HFFc6 (cell line): ENCODE data around the gene SBF2. TPM values are rescaled to one million over a fixed set of nuclear protein-coding genes. Genes with fewer than 3 reads are reported as not detected.
"Not testable (repeated sequence)": the region's sequence is repeated elsewhere in the genome, so short reads cannot be mapped to it uniquely, and the experiment has no call there.

Source experiments
- DNase-seq: peaks from one replicate; pipeline ENCODE4 v3.0.0-alpha.2; 2018
- H3K27ac Mint-ChIP-seq: 2 replicates; pipeline ENCODE4 v1.8.0; 2020; ENCODE audit warnings: mild to moderate bottlenecking, mixed read lengths
- H3K27me3 Mint-ChIP-seq: 2 replicates; pipeline ENCODE4 v1.8.0; 2021; ENCODE audit warnings: mild to moderate bottlenecking, moderate library complexity, mixed read lengths; ENCODE audit not compliant: insufficient read depth
- H3K36me3 Mint-ChIP-seq: 2 replicates; pipeline ENCODE4 v1.8.0; 2021; ENCODE audit warnings: low read depth, mixed read lengths
- H3K4me1 Mint-ChIP-seq: 2 replicates; pipeline ENCODE4 v1.8.0; 2020; ENCODE audit warnings: low read depth, mixed read lengths
- H3K4me3 Mint-ChIP-seq: 2 replicates; pipeline ENCODE4 v1.8.0; 2020; ENCODE audit warnings: mild to moderate bottlenecking, moderate library complexity, mixed read lengths
- H3K9me3 Mint-ChIP-seq: 2 replicates; pipeline ENCODE4 v1.8.0; 2020; ENCODE audit warnings: mild to moderate bottlenecking, mixed read lengths
- total RNA-seq, 6 experiments: library from RNA; stranded (reverse); fragmentation: NEBNext Ultra II Directional; extraction: Animal tissue kit (Norgen Biotek cat#: 25700); gene quantifications; 2 replicates in 1 of 6; 3 replicates in 5 of 6; pipeline ENCODE4 v1.2.3, GENCODE V29; 2021
- TF ChIP-seq, protein P1 (sequence below): fragments of 200-600 bp; sonication (generic); IDR thresholded peaks from 2 replicates; pipeline ENCODE4 v1.5.0; 2021; ENCODE audit warnings: antibody characterized with exemption, mild to moderate bottlenecking

The SBF2 gene
- total RNA-seq, 6 experiments from 2014 or later, result 25.2 to 36.0 (median 30.7) TPM

DNA sequence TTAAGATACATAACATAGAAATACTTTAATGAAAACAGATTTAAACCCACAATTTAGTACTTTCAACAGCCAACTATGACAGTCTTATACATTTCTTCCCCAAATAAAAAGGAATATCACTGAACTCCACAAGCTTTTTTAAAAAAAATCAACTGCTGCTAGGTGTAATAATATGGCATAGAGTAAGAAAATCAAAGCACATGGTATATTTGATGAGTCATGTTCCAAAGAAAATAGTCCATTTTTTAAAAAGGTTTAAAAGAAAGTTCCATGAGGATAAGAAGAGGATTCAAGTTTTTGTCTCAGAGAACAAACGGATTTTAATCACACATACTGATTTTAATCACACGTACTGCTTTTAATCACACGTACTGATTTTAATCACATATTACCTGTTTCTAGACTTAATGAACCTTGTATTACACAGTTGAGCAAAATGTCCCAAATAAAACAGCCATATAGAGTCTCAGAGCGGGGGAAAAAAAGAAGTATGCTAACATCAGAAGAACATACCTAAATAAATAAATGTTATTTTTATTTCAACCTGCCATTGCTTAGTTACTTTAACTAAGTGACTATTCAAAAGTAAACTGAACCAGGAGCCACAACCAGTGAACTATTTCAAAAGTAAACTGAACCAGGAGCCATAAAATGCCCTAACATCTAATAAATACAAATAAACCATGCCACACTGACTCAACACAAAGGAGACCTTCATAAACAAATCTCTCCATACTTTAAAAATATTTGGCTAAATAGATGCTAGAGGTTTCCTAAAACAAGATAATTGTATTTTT is 198.4 kb downstream of the SBF2 start:
- no peak for DNase-seq
- no peak overlapping the region for H3K4me3 Mint-ChIP-seq
- H3K27me3 Mint-ChIP-seq, result no peaks in the 10 kb centered on the region
- peaks cover 29% of the 10 kb centered on the region for H3K36me3 Mint-ChIP-seq
- H3K9me3 Mint-ChIP-seq, result peaks cover 10% of the 10 kb centered on the region; the same call in 1 of the 2 replicates
- TF ChIP-seq, protein P1, sequence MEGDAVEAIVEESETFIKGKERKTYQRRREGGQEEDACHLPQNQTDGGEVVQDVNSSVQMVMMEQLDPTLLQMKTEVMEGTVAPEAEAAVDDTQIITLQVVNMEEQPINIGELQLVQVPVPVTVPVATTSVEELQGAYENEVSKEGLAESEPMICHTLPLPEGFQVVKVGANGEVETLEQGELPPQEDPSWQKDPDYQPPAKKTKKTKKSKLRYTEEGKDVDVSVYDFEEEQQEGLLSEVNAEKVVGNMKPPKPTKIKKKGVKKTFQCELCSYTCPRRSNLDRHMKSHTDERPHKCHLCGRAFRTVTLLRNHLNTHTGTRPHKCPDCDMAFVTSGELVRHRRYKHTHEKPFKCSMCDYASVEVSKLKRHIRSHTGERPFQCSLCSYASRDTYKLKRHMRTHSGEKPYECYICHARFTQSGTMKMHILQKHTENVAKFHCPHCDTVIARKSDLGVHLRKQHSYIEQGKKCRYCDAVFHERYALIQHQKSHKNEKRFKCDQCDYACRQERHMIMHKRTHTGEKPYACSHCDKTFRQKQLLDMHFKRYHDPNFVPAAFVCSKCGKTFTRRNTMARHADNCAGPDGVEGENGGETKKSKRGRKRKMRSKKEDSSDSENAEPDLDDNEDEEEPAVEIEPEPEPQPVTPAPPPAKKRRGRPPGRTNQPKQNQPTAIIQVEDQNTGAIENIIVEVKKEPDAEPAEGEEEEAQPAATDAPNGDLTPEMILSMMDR, result no peak
- peaks cover 15% of the 10 kb centered on the region for H3K4me1 Mint-ChIP-seq
- peak overlapping the region; percentile 36; the same call in 1 of the 2 replicates for H3K27ac Mint-ChIP-seq

DNA sequence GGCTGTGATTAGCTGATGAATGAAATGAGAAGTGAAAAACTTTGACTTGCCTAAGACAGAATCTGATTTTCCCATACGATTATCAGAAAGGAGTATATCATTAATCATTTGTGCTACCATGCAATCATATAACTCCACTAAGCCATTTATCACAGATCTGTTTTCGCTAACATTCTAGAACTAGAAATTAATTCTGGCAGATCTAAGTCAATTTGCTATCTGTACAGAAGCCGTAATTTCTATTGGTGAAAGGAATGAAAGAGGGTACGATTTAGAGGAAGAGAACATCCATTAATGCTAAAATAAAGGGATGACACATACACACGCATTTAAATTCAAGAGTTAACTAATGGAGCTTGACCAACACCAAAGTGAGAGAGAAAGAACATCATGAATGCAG is 201.6 kb downstream of the SBF2 start:
- H3K36me3 Mint-ChIP-seq, result no peaks in the 10 kb centered on the region; the same call in 1 of the 2 replicates
- H3K9me3 Mint-ChIP-seq, result no peaks in the 10 kb centered on the region
- peaks cover 15% of the 10 kb centered on the region for H3K4me1 Mint-ChIP-seq
- no peak overlapping the region for H3K27ac Mint-ChIP-seq
- H3K4me3 Mint-ChIP-seq, result no peak overlapping the region
- no peak for DNase-seq
- TF ChIP-seq, protein P1, result no peak
- H3K27me3 Mint-ChIP-seq, result no peaks in the 10 kb centered on the region

DNA sequence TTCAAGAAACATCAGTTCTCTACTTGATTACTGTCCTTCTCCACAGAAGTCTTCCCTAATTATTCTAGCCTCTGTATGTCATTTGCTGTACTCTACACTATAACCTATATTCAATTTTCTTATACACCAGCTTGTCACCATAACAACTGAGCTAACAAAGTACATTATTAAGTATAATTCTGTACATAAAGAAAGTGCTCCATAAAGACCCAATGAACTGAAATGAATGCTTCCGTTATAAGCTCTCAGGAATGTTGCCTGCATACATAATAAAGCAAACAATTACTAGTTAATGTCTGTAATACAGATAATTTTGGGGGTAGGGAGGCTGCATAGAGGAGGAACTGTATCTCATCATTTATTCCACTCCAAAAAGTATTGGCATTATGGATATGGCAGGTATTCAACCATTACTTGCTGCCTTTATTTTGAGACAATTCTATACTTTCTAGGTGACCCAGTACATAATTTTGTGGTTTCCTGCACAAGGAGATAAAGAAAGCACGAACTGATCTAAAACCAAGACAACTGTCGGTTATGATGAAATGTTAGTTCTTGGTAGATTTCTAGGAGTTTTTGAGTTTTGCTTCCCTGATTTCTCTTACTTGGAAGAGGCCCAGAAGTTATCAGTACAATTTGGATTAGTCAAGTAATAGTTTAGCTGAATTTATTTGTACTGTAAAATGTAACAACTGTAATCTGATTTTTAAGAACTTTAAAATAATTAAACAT is 202.5 kb downstream of the SBF2 start:
- H3K27me3 Mint-ChIP-seq, result no peaks in the 10 kb centered on the region
- no peaks in the 10 kb centered on the region; the same call in 1 of the 2 replicates for H3K36me3 Mint-ChIP-seq
- no peaks in the 10 kb centered on the region for H3K9me3 Mint-ChIP-seq
- H3K27ac Mint-ChIP-seq, result no peak overlapping the region
- peaks cover 23% of the 10 kb centered on the region for H3K4me1 Mint-ChIP-seq
- TF ChIP-seq, protein P1, result no peak
- DNase-seq, result no peak
- H3K4me3 Mint-ChIP-seq, result no peak overlapping the region

DNA sequence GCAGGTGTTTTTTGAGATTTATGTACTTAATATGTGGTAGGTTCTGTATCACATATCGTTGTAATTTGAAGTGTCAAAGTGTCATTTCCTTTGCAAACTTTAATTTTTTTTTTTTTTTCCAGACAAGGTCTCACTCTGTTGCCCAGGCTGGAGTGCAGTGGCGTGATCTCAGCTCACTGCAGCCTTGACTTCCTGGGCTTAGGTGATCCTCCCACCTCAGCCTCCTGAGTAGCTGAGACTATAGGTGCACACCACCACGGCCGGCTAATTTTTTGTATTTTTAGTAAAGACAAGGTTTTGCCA is 206.1 kb downstream of the SBF2 start:
- H3K27ac Mint-ChIP-seq, DNase-seq, H3K9me3 Mint-ChIP-seq, H3K4me3 Mint-ChIP-seq, H3K27me3 Mint-ChIP-seq: not testable (repeated sequence)
- Mint-ChIP-seq H3K36me3 (peaks cover 29% of the 10 kb centered on the region), H3K4me1 (peaks cover 25% of the 10 kb centered on the region)

DNA sequence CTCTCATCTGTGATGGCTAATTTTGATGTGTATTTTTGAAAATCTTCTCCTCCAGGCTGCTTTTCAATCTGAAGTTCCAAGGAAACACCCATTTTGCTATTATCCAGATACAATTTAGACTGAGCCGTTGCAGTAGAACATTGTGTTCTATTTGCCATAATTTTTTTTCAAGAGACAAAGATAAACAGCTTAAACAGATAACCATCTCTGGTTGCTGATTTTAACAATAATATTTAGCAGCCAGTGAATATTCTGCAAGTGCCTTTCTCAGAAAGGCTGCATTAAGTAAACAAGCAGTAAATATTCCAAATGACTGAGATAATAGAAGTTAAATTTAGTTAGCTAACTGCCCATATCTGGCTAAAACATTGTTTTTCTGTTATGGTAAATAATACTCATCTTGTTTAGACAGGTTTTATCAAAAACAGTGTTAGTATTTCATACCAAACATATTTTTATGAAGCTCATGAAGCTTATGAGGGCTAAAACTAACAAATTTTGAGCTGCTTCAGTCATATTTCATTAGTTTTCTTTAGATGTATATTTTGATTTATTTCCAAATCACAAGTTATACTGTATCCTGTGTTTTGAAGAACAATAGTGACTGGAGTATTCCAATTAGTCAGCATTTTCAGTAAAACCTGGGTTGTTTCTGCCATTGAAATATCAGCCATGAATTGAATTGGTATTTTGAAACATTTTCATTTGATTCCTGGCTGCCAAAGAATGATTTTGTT is 206.7 kb downstream of the SBF2 start:
- peaks cover 25% of the 10 kb centered on the region for H3K4me1 Mint-ChIP-seq
- H3K4me3 Mint-ChIP-seq, result no peak overlapping the region
- DNase-seq, result no peak
- peaks cover 5% of the 10 kb centered on the region for H3K9me3 Mint-ChIP-seq
- H3K36me3 Mint-ChIP-seq, result peaks cover 32% of the 10 kb centered on the region
- TF ChIP-seq, protein P1, result no peak
- H3K27ac Mint-ChIP-seq, result no peak overlapping the region
- no peaks in the 10 kb centered on the region for H3K27me3 Mint-ChIP-seq
